SU-DHL-6 (cell line): Measurements from ENCODE around the gene P2RX6.

Source experiments
- H2AFZ ChIP-seq: fragments of 200-600 bp; sonication (generic); 2 replicates; pipeline ENCODE4 v1.6.1; 2014; ENCODE audit warnings: low read depth, mild to moderate bottlenecking, moderate library complexity, mixed read lengths, antibody characterized with exemption, low read length; ENCODE audit not compliant: severe bottlenecking
- H3F3A ChIP-seq: fragments of 200-600 bp; shearing (Covaris generic); 2 replicates; pipeline ENCODE4 v1.6.0; 2016; ENCODE audit warnings: antibody characterized with exemption, mild to moderate bottlenecking; ENCODE audit not compliant: insufficient read depth
- H3K27ac ChIP-seq: fragments of 200-600 bp; sonication (generic); 2 replicates; pipeline ENCODE4 v1.5.1; 2016; ENCODE audit warnings: low read depth, mild to moderate bottlenecking, low read length, moderate library complexity, mixed read lengths
- H3K27me3 ChIP-seq: fragments of 200-600 bp; sonication (generic), shearing (Covaris generic); 2 replicates; pipeline ENCODE4 v1.6.0; 2014; ENCODE audit warnings: mild to moderate bottlenecking, low read length
- H3K36me3 ChIP-seq: fragments of 200-600 bp; sonication (generic); 2 replicates; pipeline ENCODE4 v1.6.1; 2014; ENCODE audit warnings: mild to moderate bottlenecking, low read length, mixed read lengths
- H3K4me2 ChIP-seq: fragments of 300-600, 200-600 bp; shearing (Covaris generic), sonication (generic); 2 replicates; pipeline ENCODE4 v1.6.0; 2014; ENCODE audit warnings: low read length, low read depth, mild to moderate bottlenecking; ENCODE audit not compliant: poor library complexity, severe bottlenecking
- H3K4me3 ChIP-seq: fragments of 200-600 bp; sonication (generic); 2 replicates; pipeline ENCODE4 v1.5.1; 2014; ENCODE audit warnings: antibody characterized with exemption, low read length, mild to moderate bottlenecking, mixed read lengths; ENCODE audit not compliant: insufficient read depth, poor library complexity, severe bottlenecking
- H3K79me2 ChIP-seq: fragments of 200-600 bp; sonication (generic); 2 replicates; pipeline ENCODE4 v1.6.1; 2014; ENCODE audit warnings: mild to moderate bottlenecking, low read length, moderate library complexity; ENCODE audit not compliant: insufficient read depth
- H3K9ac ChIP-seq: fragments of 200-600 bp; sonication (generic); 2 replicates; pipeline ENCODE4 v1.7.0; 2014; ENCODE audit warnings: mild to moderate bottlenecking, low read length
- H3K9me2 ChIP-seq: fragments of 200-600 bp; sonication (generic); replicated peaks from 2 replicates; pipeline ENCODE4 v1.6.1; 2014; ENCODE audit warnings: low read length; ENCODE audit not compliant: insufficient read depth
- H3K9me3 ChIP-seq: fragments of 200-600 bp; sonication (generic); 2 replicates; pipeline ENCODE4 v1.6.1; 2014; ENCODE audit warnings: low read length, mixed read lengths; ENCODE audit not compliant: insufficient read depth
- H4K20me1 ChIP-seq: fragments of 200-600 bp; sonication (generic); 2 replicates; pipeline ENCODE4 v1.6.1; 2014; ENCODE audit warnings: low read depth, mild to moderate bottlenecking, antibody characterized with exemption, low read length, moderate library complexity, mixed read lengths
- EZH2phosphoT487 ChIP-seq: fragments of 200-600 bp; sonication (generic), shearing (Covaris generic); conservative IDR thresholded peaks from 2 replicates; pipeline ENCODE4 v1.6.1; 2018; ENCODE audit warnings: mild to moderate bottlenecking, antibody characterized with exemption, low read length, moderate library complexity, mixed read lengths
- TF ChIP-seq, protein P1 (sequence below): fragments of 200-600 bp; sonication (generic); IDR thresholded peaks from one replicate; pipeline ENCODE4 v1.5.1; 2017; ENCODE audit warnings: antibody characterized with exemption, mild to moderate bottlenecking, low read length, moderate library complexity; ENCODE audit not compliant: insufficient read depth, poor library complexity, severe bottlenecking

P2RX6 gene

GRCh38 chr22:21067901-21068680, 53.1 kb downstream of the P2RX6 start:
- H3K27me3 ChIP-seq = no peaks in the 10 kb centered on the region
- H3K4me2 ChIP-seq = no peak overlapping the region
- H3K27ac ChIP-seq = no peak overlapping the region
- H4K20me1 ChIP-seq = no peaks in the 10 kb centered on the region
- no peak overlapping the region for H2AFZ ChIP-seq
- no peaks in the 10 kb centered on the region for H3K9me2 ChIP-seq
- H3K36me3 ChIP-seq = no peaks in the 10 kb centered on the region
- no peak overlapping the region for H3K4me3 ChIP-seq
- H3K9me3 ChIP-seq = no peaks in the 10 kb centered on the region
- no peaks in the 10 kb centered on the region for H3F3A ChIP-seq
- no peak overlapping the region for H3K9ac ChIP-seq
- no peaks in the 10 kb centered on the region for H3K79me2 ChIP-seq
- TF ChIP-seq EZH2phosphoT487 = no peak

DNA sequence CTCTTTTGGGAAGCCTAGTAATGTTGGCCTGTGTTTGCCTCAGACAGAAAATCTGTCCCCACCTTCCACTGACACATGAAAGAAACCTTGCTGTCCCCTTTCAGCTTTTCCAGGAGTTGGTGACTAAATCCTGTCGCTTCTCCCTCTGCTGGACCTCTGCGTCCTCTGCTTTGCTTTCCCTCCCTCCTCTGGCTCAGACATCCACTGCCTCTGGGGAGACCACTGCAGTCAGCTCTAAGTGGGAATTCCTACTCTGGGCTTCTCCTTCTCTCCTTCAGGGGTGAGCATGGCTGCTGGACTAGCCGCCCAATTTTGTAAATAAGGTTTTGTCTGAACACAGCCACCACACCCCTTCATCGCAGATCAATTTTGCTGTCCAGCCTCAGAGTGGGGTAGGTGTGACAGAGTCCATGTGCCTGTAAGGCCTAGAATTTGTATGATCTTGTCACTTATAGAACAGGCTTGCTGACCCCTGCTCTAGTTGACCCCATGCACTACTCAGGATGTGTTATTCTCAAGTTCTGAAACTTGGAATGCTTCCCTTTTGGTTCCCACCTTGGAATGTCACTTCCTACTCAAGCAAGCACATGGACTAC, 53.8 kb downstream of the P2RX6 start:
- no peaks in the 10 kb centered on the region for H3K79me2 ChIP-seq
- H3F3A ChIP-seq = no peaks in the 10 kb centered on the region
- H3K9ac ChIP-seq = no peak overlapping the region
- H3K27me3 ChIP-seq = no peaks in the 10 kb centered on the region
- H3K36me3 ChIP-seq = no peaks in the 10 kb centered on the region
- no peak overlapping the region for H3K4me3 ChIP-seq
- no peaks in the 10 kb centered on the region for H3K9me2 ChIP-seq
- no peaks in the 10 kb centered on the region for H4K20me1 ChIP-seq
- no peaks in the 10 kb centered on the region for H3K9me3 ChIP-seq
- H2AFZ ChIP-seq = no peak overlapping the region
- H3K27ac ChIP-seq = no peak overlapping the region
- H3K4me2 ChIP-seq = no peak overlapping the region
- TF ChIP-seq EZH2phosphoT487 = no peak
- TF ChIP-seq, protein P1, sequence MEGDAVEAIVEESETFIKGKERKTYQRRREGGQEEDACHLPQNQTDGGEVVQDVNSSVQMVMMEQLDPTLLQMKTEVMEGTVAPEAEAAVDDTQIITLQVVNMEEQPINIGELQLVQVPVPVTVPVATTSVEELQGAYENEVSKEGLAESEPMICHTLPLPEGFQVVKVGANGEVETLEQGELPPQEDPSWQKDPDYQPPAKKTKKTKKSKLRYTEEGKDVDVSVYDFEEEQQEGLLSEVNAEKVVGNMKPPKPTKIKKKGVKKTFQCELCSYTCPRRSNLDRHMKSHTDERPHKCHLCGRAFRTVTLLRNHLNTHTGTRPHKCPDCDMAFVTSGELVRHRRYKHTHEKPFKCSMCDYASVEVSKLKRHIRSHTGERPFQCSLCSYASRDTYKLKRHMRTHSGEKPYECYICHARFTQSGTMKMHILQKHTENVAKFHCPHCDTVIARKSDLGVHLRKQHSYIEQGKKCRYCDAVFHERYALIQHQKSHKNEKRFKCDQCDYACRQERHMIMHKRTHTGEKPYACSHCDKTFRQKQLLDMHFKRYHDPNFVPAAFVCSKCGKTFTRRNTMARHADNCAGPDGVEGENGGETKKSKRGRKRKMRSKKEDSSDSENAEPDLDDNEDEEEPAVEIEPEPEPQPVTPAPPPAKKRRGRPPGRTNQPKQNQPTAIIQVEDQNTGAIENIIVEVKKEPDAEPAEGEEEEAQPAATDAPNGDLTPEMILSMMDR = no peak

DNA sequence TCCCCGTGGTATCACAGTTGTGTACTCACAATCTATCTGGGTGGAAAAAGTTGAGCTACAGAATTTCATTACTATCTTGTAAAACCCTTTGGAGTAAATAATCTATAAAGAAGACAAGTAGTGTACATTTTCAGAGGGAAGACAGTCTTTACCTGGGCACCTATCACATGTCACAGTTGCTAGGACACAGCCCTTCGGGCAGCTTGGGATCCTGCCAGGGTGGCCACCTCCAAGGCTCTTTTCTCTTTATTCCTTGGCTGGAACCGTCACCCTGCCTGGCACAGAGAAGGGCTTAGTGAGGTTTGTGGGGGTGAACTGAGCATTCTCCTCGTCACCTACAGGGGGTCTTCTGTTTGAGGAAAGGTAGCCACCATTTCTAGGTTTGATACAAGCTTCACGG, 54.4 kb downstream of the P2RX6 start:
- H3K4me2 ChIP-seq = no peak overlapping the region
- H3K9me2 ChIP-seq = no peaks in the 10 kb centered on the region
- no peak for TF ChIP-seq EZH2phosphoT487
- TF ChIP-seq, protein P1 = no peak
- no peak overlapping the region for H3K9ac ChIP-seq
- H3K36me3 ChIP-seq = no peaks in the 10 kb centered on the region
- H3K79me2 ChIP-seq = no peaks in the 10 kb centered on the region
- H3F3A ChIP-seq = no peaks in the 10 kb centered on the region
- H2AFZ ChIP-seq = no peak overlapping the region
- H4K20me1 ChIP-seq = no peaks in the 10 kb centered on the region
- H3K27ac ChIP-seq = no peak overlapping the region
- H3K9me3 ChIP-seq = no peaks in the 10 kb centered on the region
- H3K4me3 ChIP-seq = no peak overlapping the region
- no peaks in the 10 kb centered on the region for H3K27me3 ChIP-seq
